ENCODE data around the gene HEG1. TPM values are rescaled to one million over a fixed set of nuclear protein-coding genes. Genes with fewer than 3 reads are reported as not detected.

Gene HEG1
- polyA plus RNA-seq, 2 donors: 3.1 to 6.0 TPM

DNA sequence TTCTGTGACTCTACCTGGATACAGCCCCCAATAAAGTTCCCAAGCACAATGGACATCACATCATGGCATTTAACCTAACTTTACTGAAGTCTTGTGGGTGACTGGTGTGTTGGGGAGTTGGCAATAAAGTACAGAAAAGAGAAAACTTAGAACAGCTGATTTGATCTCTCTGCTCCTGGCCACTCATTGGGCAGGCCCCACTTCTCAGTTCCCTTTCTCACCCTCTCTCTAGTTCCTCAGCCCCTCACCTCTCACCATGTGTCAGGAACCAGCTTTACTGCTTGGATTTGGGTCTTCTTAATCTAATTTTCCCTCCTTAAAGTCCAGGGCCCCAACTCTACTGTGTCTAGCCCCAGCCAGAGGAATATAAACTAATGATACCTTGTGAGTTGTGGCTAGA, 120.5 kb downstream of the HEG1 start:
- H3K27me3 ChIP-seq (ENCODE audit: control insufficient read depth in 1 of 2, insufficient read depth in 2 of 2, low read length in 2 of 2): no peaks in the 10 kb centered on the region
- no peaks in the 10 kb centered on the region for H3K36me3 ChIP-seq (ENCODE audit: control insufficient read depth in 2 of 2, insufficient read depth in 2 of 2, low read length in 1 of 2)
- no peaks in the 10 kb centered on the region for H3K9me3 ChIP-seq (ENCODE audit: control insufficient read depth in 2 of 2, insufficient read depth in 1 of 2, low read depth in 1 of 2, low read length in 1 of 2)
- no peak overlapping the region for H3K4me3 ChIP-seq (ENCODE audit: low read depth in 1 of 2, low read length in 2 of 2)
- no peaks in the 10 kb centered on the region for H3K4me1 ChIP-seq (ENCODE audit: control insufficient read depth in 2 of 2, insufficient read depth in 2 of 2, low read length in 1 of 2)
- no peak overlapping the region for H3K27ac ChIP-seq (ENCODE audit: low read depth in 2 of 2, low read length in 1 of 2)

DNA sequence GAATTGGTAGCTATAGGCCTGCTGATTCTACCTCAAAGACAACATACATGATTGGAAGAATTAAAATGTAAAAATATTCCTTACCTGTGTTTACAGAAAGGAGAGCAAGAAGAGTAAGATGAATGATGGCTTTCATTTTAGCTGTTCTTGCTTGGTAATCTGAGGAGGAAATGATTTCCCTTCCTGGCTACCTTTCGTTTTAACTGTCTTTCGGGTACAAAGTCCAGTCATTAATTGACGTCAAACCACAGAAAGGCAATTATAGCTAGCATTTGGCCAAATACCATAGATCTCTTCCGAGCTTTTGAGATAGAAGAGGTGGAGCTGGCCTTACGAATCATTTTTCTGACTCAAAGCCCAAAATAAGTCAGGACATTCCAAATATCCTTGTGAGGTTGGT, 121.2 kb downstream of the HEG1 start, which contains the start of gene MUC13:
Gene MUC13, minus strand, starts transcription at position 175 of the 400 bp plus-strand sequence. Its CDS starts 39 bp downstream, at position 136.
- Histone ChIP-seq H3K4me3 (ENCODE audit: low read depth in 1 of 2, low read length in 2 of 2) (no peak within 1 kb of the TSS), H3K9me3 (ENCODE audit: control insufficient read depth in 2 of 2, insufficient read depth in 1 of 2, low read depth in 1 of 2, low read length in 1 of 2) (no peaks in the 10 kb centered on the region), H3K36me3 (ENCODE audit: control insufficient read depth in 2 of 2, insufficient read depth in 2 of 2, low read length in 1 of 2) (no peaks in the 10 kb centered on the region), H3K27me3 (ENCODE audit: control insufficient read depth in 1 of 2, insufficient read depth in 2 of 2, low read length in 2 of 2) (no peaks in the 10 kb centered on the region), H3K4me1 (ENCODE audit: control insufficient read depth in 2 of 2, insufficient read depth in 2 of 2, low read length in 1 of 2) (no peaks in the 10 kb centered on the region), H3K27ac (ENCODE audit: low read depth in 2 of 2, low read length in 1 of 2) (no peak within 1 kb of the TSS)
- 73% methylated on average over 5 of the region's 5 CpGs for WGBS, 2 donors

DNA sequence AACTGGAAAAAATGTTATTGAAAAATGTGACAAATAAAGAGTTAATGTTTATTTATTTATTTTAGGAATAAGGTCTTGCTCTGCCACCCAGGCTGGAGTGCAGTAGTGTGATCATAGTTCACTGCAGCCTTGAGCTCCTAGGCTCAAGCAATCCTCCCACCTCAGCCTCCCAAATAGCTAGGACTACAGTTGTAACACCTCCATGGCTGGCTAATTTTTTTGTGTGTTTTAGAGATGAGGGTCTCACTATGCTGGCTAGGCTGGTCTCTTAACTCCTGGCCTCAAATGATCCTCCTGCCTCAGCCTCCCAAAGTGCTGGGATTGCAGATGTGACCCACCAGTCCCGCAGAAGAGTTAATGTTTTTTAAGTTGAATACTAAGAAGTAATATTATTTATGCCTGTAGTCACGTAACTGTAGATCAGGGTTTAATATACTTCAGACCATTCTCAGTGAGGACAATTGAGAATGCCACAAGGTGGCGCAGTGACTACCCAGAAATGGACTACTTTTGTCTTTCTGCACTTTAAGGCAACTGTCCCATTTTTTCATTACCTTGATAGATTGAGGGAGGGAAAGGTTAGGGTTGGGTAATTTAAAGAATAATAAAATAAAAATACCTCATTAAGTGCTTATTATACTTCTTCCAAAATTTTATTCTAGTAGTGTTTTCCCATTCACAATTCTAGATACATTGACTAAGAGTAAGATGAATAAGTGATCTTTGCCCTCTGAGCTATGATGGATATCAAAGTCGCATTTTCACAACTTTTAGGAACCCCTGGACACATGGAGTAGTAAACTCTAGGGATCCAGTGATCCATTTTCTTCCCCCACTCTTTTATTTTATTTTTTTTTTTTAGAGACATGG, 127.2 kb downstream of the HEG1 start:
- Histone ChIP-seq H3K4me1 (ENCODE audit: control insufficient read depth in 2 of 2, insufficient read depth in 2 of 2, low read length in 1 of 2) (no peaks in the 10 kb centered on the region), H3K27ac (ENCODE audit: low read depth in 2 of 2, low read length in 1 of 2) (no peak overlapping the region), H3K36me3 (ENCODE audit: control insufficient read depth in 2 of 2, insufficient read depth in 2 of 2, low read length in 1 of 2) (no peaks in the 10 kb centered on the region), H3K9me3 (ENCODE audit: control insufficient read depth in 2 of 2, insufficient read depth in 1 of 2, low read depth in 1 of 2, low read length in 1 of 2) (no peaks in the 10 kb centered on the region), H3K27me3 (ENCODE audit: control insufficient read depth in 1 of 2, insufficient read depth in 2 of 2, low read length in 2 of 2) (no peaks in the 10 kb centered on the region), H3K4me3 (ENCODE audit: low read depth in 1 of 2, low read length in 2 of 2) (no peak overlapping the region)
- 22 to 26% methylated on average over 4 of the region's 4 CpGs for WGBS, 2 donors

DNA sequence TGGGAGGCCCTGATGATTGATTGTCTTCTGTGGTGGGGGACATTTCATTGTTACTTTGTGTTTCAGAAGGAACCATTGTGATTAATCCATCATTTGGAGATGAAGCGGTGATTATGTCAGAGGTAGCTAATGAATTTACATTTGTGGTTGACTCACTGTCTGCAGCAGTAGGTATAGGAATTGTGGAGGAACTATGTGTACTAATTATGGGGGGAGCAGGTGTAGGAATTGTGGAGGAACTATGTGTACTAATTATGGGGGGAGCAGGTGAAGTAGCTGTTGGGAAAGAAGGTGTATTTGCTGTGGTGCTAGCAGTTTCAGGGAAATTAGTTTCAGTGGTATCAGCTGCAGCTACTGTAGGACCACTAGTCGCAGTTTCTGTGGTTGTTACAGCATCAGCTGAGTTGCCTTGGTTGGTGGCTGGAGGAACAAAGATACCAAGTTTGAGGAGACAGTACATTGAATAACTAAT, 128.2 kb downstream of the HEG1 start:
- Histone ChIP-seq H3K4me3 (ENCODE audit: low read depth in 1 of 2, low read length in 2 of 2) (no peak overlapping the region), H3K27me3 (ENCODE audit: control insufficient read depth in 1 of 2, insufficient read depth in 2 of 2, low read length in 2 of 2) (no peaks in the 10 kb centered on the region), H3K27ac (ENCODE audit: low read depth in 2 of 2, low read length in 1 of 2) (no peak overlapping the region), H3K4me1 (ENCODE audit: control insufficient read depth in 2 of 2, insufficient read depth in 2 of 2, low read length in 1 of 2) (no peaks in the 10 kb centered on the region), H3K36me3 (ENCODE audit: control insufficient read depth in 2 of 2, insufficient read depth in 2 of 2, low read length in 1 of 2) (no peaks in the 10 kb centered on the region), H3K9me3 (ENCODE audit: control insufficient read depth in 2 of 2, insufficient read depth in 1 of 2, low read depth in 1 of 2, low read length in 1 of 2) (no peaks in the 10 kb centered on the region)
- 90 to 92% methylated on average over 2 of the region's 2 CpGs for WGBS, 2 donors

DNA sequence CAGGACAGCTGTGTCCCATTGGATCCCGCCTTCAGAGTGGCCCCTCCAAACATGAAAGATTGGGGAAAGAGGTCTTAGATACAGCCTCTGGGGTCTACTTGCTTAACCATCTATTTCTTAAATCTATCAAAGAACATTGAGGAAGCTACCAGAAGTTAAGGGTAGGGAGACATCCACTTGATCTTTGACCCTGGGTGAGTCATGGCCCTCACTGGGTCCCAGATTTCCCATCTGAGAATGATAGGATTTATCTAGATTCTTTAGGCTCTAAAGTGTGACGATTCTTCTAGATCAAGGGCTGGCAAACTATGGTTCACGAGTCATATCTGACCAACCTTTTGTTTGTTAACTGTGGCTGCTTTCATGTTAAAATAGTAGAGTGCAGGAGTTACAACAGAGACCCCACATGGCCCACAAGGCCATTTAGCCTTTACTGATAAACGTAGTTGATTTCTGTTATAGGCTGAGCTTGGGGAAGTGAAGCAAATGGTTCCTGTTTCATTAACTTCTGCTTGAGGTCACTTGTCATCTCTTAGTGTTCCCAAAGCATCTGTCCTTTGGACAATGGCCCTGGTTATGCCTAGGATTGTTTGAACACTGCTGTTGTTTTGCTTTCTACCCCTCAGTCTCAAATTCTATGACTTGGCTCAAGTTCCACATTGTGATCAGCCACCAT, 129.2 kb downstream of the HEG1 start:
- no peaks in the 10 kb centered on the region for H3K36me3 ChIP-seq (ENCODE audit: control insufficient read depth in 2 of 2, insufficient read depth in 2 of 2, low read length in 1 of 2)
- WGBS, 2 donors: 78 to 85% methylated on average over 4 of the region's 4 CpGs
- H3K9me3 ChIP-seq (ENCODE audit: control insufficient read depth in 2 of 2, insufficient read depth in 1 of 2, low read depth in 1 of 2, low read length in 1 of 2): no peaks in the 10 kb centered on the region
- no peaks in the 10 kb centered on the region for H3K27me3 ChIP-seq (ENCODE audit: control insufficient read depth in 1 of 2, insufficient read depth in 2 of 2, low read length in 2 of 2)
- H3K4me3 ChIP-seq (ENCODE audit: low read depth in 1 of 2, low read length in 2 of 2): no peak overlapping the region
- no peaks in the 10 kb centered on the region for H3K4me1 ChIP-seq (ENCODE audit: control insufficient read depth in 2 of 2, insufficient read depth in 2 of 2, low read length in 1 of 2)
- no peak overlapping the region for H3K27ac ChIP-seq (ENCODE audit: low read depth in 2 of 2, low read length in 1 of 2)

DNA sequence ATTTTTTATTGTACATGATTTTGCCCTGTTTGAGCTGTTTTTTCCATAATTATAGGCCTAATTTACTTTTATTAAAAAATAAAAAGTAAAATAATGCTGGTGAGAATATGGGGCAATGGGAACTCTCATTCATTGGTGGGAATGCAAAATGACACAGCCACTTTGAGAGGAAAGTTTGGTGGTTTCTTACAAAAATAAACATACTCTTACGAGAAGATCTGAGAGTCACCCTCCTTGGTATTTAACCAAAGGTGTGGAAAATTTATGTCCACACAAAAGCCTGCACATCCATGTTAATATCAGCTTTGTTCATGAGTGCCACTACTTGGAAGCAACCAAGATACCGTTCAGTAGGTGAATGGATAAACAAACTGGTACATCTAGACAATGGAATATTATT, 131.1 kb downstream of the HEG1 start:
- Histone ChIP-seq H3K27me3 (ENCODE audit: control insufficient read depth in 1 of 2, insufficient read depth in 2 of 2, low read length in 2 of 2) (no peaks in the 10 kb centered on the region), H3K9me3 (ENCODE audit: control insufficient read depth in 2 of 2, insufficient read depth in 1 of 2, low read depth in 1 of 2, low read length in 1 of 2) (no peaks in the 10 kb centered on the region), H3K27ac (ENCODE audit: low read depth in 2 of 2, low read length in 1 of 2) (no peak overlapping the region), H3K4me3 (ENCODE audit: low read depth in 1 of 2, low read length in 2 of 2) (no peak overlapping the region), H3K36me3 (ENCODE audit: control insufficient read depth in 2 of 2, insufficient read depth in 2 of 2, low read length in 1 of 2) (no peaks in the 10 kb centered on the region), H3K4me1 (ENCODE audit: control insufficient read depth in 2 of 2, insufficient read depth in 2 of 2, low read length in 1 of 2) (no peaks in the 10 kb centered on the region)
- 83 to 87% methylated on average over 2 of the region's 2 CpGs for WGBS, 2 donors

DNA sequence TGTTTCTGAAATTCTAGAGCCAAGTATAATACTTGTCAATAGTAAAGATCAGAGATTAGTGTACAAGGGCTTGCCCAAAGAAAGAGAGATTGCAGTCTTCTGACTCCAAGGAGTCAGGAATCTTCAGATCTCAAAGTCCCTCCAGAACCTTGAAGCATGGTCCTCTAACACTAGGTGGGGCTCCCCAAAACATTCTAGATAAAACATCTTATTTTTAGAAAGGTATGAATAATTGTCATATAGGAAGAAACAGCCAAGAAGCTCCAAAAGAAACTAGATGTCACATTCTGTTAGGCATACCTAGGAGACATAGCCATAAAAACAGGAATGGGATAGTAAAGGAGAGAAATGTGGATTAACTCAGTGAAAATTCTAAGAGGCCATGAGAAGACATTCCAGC, 132.0 kb downstream of the HEG1 start:
- Histone ChIP-seq H3K27me3 (ENCODE audit: control insufficient read depth in 1 of 2, insufficient read depth in 2 of 2, low read length in 2 of 2) (no peaks in the 10 kb centered on the region), H3K4me3 (ENCODE audit: low read depth in 1 of 2, low read length in 2 of 2) (no peak overlapping the region), H3K36me3 (ENCODE audit: control insufficient read depth in 2 of 2, insufficient read depth in 2 of 2, low read length in 1 of 2) (no peaks in the 10 kb centered on the region), H3K9me3 (ENCODE audit: control insufficient read depth in 2 of 2, insufficient read depth in 1 of 2, low read depth in 1 of 2, low read length in 1 of 2) (no peaks in the 10 kb centered on the region), H3K4me1 (ENCODE audit: control insufficient read depth in 2 of 2, insufficient read depth in 2 of 2, low read length in 1 of 2) (no peaks in the 10 kb centered on the region), H3K27ac (ENCODE audit: low read depth in 2 of 2, low read length in 1 of 2) (no peak overlapping the region)

DNA sequence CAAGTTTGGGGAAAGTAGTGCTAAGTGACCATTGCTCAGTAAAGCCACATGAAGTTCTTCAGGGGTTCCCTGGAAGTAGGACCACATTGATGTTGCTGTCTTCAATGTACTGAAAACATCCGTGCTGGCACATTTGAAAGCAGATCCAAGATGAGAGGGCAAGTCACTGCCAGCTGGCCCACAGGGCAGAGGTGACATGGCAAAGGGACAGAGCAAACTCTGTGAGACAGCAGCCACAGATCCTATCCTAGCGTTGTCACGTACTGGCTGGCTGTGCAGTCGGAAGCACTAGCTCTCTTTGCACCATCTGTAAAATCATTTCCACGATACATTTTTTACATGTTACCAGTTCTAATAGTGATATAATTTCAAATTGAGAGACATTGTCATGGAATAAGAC, 135.1 kb downstream of the HEG1 start:
- Histone ChIP-seq H3K36me3 (ENCODE audit: control insufficient read depth in 2 of 2, insufficient read depth in 2 of 2, low read length in 1 of 2) (no peaks in the 10 kb centered on the region), H3K27ac (ENCODE audit: low read depth in 2 of 2, low read length in 1 of 2) (no peak overlapping the region), H3K4me3 (ENCODE audit: low read depth in 1 of 2, low read length in 2 of 2) (no peak overlapping the region), H3K4me1 (ENCODE audit: control insufficient read depth in 2 of 2, insufficient read depth in 2 of 2, low read length in 1 of 2) (no peaks in the 10 kb centered on the region), H3K9me3 (ENCODE audit: control insufficient read depth in 2 of 2, insufficient read depth in 1 of 2, low read depth in 1 of 2, low read length in 1 of 2) (no peaks in the 10 kb centered on the region), H3K27me3 (ENCODE audit: control insufficient read depth in 1 of 2, insufficient read depth in 2 of 2, low read length in 2 of 2) (no peaks in the 10 kb centered on the region)
- 87 to 89% methylated on average over 5 of the region's 5 CpGs for WGBS, 2 donors

DNA sequence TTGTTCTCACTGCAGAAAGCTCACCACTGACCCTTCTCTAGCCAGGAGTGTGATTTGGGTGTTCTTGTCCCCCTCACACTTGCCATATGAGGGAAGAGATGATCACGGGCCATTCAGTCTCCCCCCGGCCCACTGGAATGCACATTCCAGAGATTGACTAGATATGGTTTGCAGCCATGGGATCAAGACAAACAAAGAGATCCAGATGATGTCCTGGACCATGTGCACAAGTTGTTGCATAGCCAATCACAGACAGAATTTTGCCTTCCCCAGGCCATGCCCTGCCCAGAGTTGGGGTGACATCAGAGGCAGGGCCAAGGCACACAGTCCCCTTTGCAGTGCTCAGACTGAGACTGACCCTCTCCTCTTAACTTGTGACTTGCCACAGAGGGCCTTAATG, 136.0 kb downstream of the HEG1 start:
- Histone ChIP-seq H3K27me3 (ENCODE audit: control insufficient read depth in 1 of 2, insufficient read depth in 2 of 2, low read length in 2 of 2) (no peaks in the 10 kb centered on the region), H3K27ac (ENCODE audit: low read depth in 2 of 2, low read length in 1 of 2) (no peak overlapping the region), H3K4me3 (ENCODE audit: low read depth in 1 of 2, low read length in 2 of 2) (no peak overlapping the region), H3K9me3 (ENCODE audit: control insufficient read depth in 2 of 2, insufficient read depth in 1 of 2, low read depth in 1 of 2, low read length in 1 of 2) (no peaks in the 10 kb centered on the region), H3K36me3 (ENCODE audit: control insufficient read depth in 2 of 2, insufficient read depth in 2 of 2, low read length in 1 of 2) (no peaks in the 10 kb centered on the region), H3K4me1 (ENCODE audit: control insufficient read depth in 2 of 2, insufficient read depth in 2 of 2, low read length in 1 of 2) (no peaks in the 10 kb centered on the region)
- 61 to 71% methylated on average over 2 of the region's 2 CpGs for WGBS, 2 donors
